Heart left ventricle (tissue), 16 donors: ENCODE measurements around the gene RNASEH2B. TPM values are rescaled to one million over a fixed set of nuclear protein-coding genes. Genes with fewer than 3 reads are reported as not detected.

Experiments used
- ATAC-seq, 4 donors: fragments of 200-7000 bp; cut with Tn5 transposase; one replicate each; pipeline ENCODE4 v1.9.1; 2020 to 2022; ENCODE audit warnings: moderate library complexity in 4 of 4, mild to moderate bottlenecking in 3 of 4, moderate number of reproducible peaks in 1 of 4
- DNase-seq, 5 donors: peaks; one replicate each; pipeline ENCODE4 v3.0.0-alpha.2; 2020
- H3K27ac ChIP-seq, 12 donors: fragments of 200-600 bp; sonication (generic) in 4 of 12; one replicate each; pipeline versions ENCODE4 v1.5.0 to v1.8.0; 2016 to 2022; ENCODE audit warnings: mild to moderate bottlenecking in 2 of 12
- H3K27me3 ChIP-seq, 9 donors: fragments of 200-600 bp; sonication (generic) in 2 of 9; one replicate each; pipeline versions ENCODE4 v1.5.1 to v1.8.0; 2016 to 2022; ENCODE audit warnings: mild to moderate bottlenecking in 3 of 9
- H3K36me3 ChIP-seq, 9 donors: fragments of 200-600 bp; sonication (generic) in 2 of 9; one replicate each; pipeline versions ENCODE4 v1.5.0 to v1.8.0; 2018 to 2022; ENCODE audit warnings: mild to moderate bottlenecking in 2 of 9
- H3K4me1 ChIP-seq, 12 donors: fragments of 200-600 bp; sonication (generic) in 4 of 12; one replicate each; pipeline versions ENCODE4 v1.5.0 to v1.8.0; 2016 to 2022; ENCODE audit warnings: mild to moderate bottlenecking in 3 of 12
- H3K4me3 ChIP-seq, 12 donors: fragments of 200-600 bp; sonication (generic) in 4 of 12; one replicate each; pipeline versions ENCODE4 v1.5.0 to v1.8.0; 2017 to 2022; ENCODE audit warnings: mild to moderate bottlenecking in 9 of 12, moderate library complexity in 4 of 12
- H3K9me3 ChIP-seq, 12 donors: fragments of 200-600 bp; sonication (generic) in 4 of 12; one replicate each; pipeline versions ENCODE4 v1.5.0 to v1.8.0; 2016 to 2022; ENCODE audit warnings: mild to moderate bottlenecking in 1 of 12
- CTCF ChIP-seq, 12 donors: fragments of 200-600 bp; sonication (generic) in 4 of 12; IDR thresholded peaks; one replicate each; pipeline versions ENCODE4 v1.5.0 to v1.8.0; 2018 to 2022; ENCODE audit warnings: antibody characterized with exemption in 12 of 12, mild to moderate bottlenecking in 5 of 12
- POLR2A ChIP-seq, 2 donors: fragments of 450-650 bp; IDR thresholded peaks; one replicate each; pipeline ENCODE4 v1.6.1; 2017; ENCODE audit warnings: antibody characterized with exemption in 2 of 2, mild to moderate bottlenecking in 2 of 2, moderate library complexity in 2 of 2
- WGBS, 4 donors: extraction: QIAGEN DNeasy Blood & Tissue Kit in 2 of 4; methylation state at CpG; one replicate each; pipeline versions ENCODE4 v1.1.5 to v1.1.7; 2013 to 2018; 5-methylcytosine and 5-hydroxymethylcytosine counted together
- intact Hi-C, 10 donors: fragments of 100-400 bp; cut with DNase I; formaldehyde crosslinking; loops; one replicate each; pipeline versions ENCODE4 v1.11.1 to v1.14.2; 2022
- polyA plus RNA-seq, 2 donors: library from polyadenylated mRNA; stranded (reverse); fragments of 200-250 nt; gene quantifications; one replicate each; pipeline ENCODE4 v1.2.3, GENCODE V29; 2013
- total RNA-seq, 9 donors: library from RNA; depleted of rRNA in 2 of 9; stranded (reverse); fragments of >200 nt in 2 of 9; fragmentation: NEBNext Ultra II Directional in 3 of 9; extraction: Animal tissue kit (Norgen Biotek cat#: 25700) in 3 of 9; gene quantifications; one replicate each; pipeline versions ENCODE4 v1.1.0 to v1.2.4, GENCODE V29; 2016 to 2023
- donor health status: ischemic (EF 13 %, LVEDD 7.1; RV severe dilation, severe dysfunction).
- donor health status: healthy with polysubstance abuse.
- donor health status: DM: no; HTN: yes; CAD: no.
- donor health status: DM: no; HTN: no; CAD: no.
- donor health status: ischemic (EF 25% LVEDD 6.9; RV normal size, moderate dysfunction).
- donor health status: ischemic (EF 25% LVEDD 5.7; RV mildly dilated, moderate dysfunction).
- donor health status: healthy.
- donor health status: DM: yes; HTN: yes; CAD: no.
- donor health status: ischemic (EF 35%, LVEDD 5.7; RV mildly dilated, moderate dysfunction).
- donor health status: nonischemic (EF 11% LVEDD 7.7; RV severe dilation, severe dysfunction).
- donor health status: DM: yes; HTN: yes; CAD: no.
- donor health status: PGD.
- donor health status: ischemic (EF 29% LVEDD 5.4; RV normal size, mild dysfunction).
- donor health status: nonischemic (EF 23%, LVEDD 6.1; RV moderate dilation, normal function).

RNASEH2B gene
- total and polyA plus RNA-seq, 11 donors = 22.7 to 61.9 (median 43.4) TPM

GRCh38 chr13:50955798-50956197 lies 46.2 kb downstream of the RNASEH2B start:
- H3K9me3 ChIP-seq = no peaks in the 10 kb centered on the region
- H3K4me3 ChIP-seq = no peak overlapping the region
- intact Hi-C loops = no loop called here
- no peak for ATAC-seq
- no peak for DNase-seq
- no peak for TF ChIP-seq CTCF (IDR thresholded peaks at IDR 0.05)
- no peak for TF ChIP-seq POLR2A (IDR thresholded peaks at IDR 0.05)
- H3K27me3 ChIP-seq = no peaks in the 10 kb centered on the region
- WGBS, 4 donors = 93 to 97% (median 95%) methylated on average over 1 of the region's 1 CpG
- peaks cover 0 to 4% (median 0%) of the 10 kb centered on the region in 12 donors for H3K4me1 ChIP-seq
- no peak overlapping the region for H3K27ac ChIP-seq
- peaks cover 0 to 69% (median 26%) of the 10 kb centered on the region in 9 donors for H3K36me3 ChIP-seq

DNA sequence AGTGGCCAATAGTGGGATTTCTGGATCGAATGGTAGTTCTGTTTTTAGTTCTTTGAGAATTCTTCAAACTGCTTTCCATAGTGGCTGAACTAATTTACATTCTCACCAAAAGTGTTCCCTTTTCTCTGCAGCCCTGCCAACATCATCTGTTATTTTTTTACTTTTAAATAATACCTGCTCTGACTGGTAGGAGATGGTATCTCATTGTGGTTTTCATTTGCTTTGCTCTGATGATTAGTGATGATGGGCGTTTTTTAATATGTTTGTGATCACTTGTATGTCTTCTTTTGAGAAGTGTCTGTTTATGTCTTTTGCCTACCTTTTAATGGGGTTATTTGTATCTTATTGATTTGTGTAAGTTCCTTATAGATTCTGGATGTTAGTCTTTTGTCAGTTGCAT lies 48.0 kb downstream of the RNASEH2B start:
- WGBS, 4 donors = 88 to 96% (median 92%) methylated on average over 2 of the region's 2 CpGs
- TF ChIP-seq CTCF (IDR thresholded peaks at IDR 0.05) (no peak), POLR2A (IDR thresholded peaks at IDR 0.05) (no peak)
- Histone ChIP-seq H3K36me3 (peaks cover 0 to 64% (median 30%) of the 10 kb centered on the region in 9 donors), H3K27ac (no peak overlapping the region), H3K4me3 (no peak overlapping the region), H3K9me3 (no peaks in the 10 kb centered on the region), H3K4me1 (no peaks in the 10 kb centered on the region), H3K27me3 (no peaks in the 10 kb centered on the region)
- intact Hi-C loops = no loop called here
- DNase-seq (no peak), ATAC-seq (no peak)

- Histone ChIP-seq H3K9me3 (no peaks in the 10 kb centered on the region), H3K4me1 (peaks cover 0 to 4% (median 0%) of the 10 kb centered on the region in 12 donors), H3K4me3 (no peak overlapping the region), H3K36me3 (peaks cover 0 to 37% (median 22%) of the 10 kb centered on the region in 9 donors), H3K27me3 (no peaks in the 10 kb centered on the region), H3K27ac (no peak overlapping the region)
- 67 to 70% (median 69%) methylated on average over 11 of the region's 11 CpGs for WGBS, 4 donors
- peak in 1 of 4 donors; percentile 23 for ATAC-seq
- TF ChIP-seq CTCF (IDR thresholded peaks at IDR 0.05) (peak in 3 of 12 donors; percentile 12 to 24 (median 19)), POLR2A (IDR thresholded peaks at IDR 0.05) (no peak)
- intact Hi-C loops = loop anchor here in 3 of 10 donors (5.0 to 10.0 kb wide), 2 partner anchors 95 to 98 kb away; no protein-coding TSS in a partner anchor
- DNase-seq = no peak
Measured at GRCh38 chr13:50969691-50970090, 60.1 kb downstream of the RNASEH2B start.

DNA sequence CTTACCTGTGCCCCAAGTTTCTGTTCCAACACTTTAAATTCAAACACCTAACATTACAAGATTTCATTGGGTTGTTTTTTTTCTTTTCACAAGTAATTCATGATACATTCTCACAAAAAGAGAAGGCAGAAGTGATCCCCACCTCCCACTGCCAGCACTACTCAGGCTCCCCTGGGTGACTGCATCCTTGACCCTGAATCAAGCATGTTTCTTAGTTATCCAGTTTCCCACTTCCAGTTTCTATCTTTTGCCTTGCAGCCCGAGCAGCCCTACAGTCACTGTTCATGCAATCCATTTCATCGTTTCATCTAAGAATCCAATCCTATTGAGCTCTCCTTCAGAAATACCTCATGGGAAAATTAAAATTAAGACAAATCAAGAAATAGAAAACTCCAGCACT lies 61.4 kb downstream of the RNASEH2B start:
- peaks cover 0 to 4% (median 0%) of the 10 kb centered on the region in 12 donors for H3K4me1 ChIP-seq
- no peak overlapping the region for H3K4me3 ChIP-seq
- H3K27me3 ChIP-seq = no peaks in the 10 kb centered on the region
- 92 to 95% (median 94%) methylated on average over 2 of the region's 2 CpGs for WGBS, 4 donors
- H3K36me3 ChIP-seq = peaks cover 0 to 29% (median 12%) of the 10 kb centered on the region in 9 donors
- intact Hi-C loops = loop anchor here in 3 of 10 donors (5.0 to 10.0 kb wide), 2 partner anchors 94 to 96 kb away; no protein-coding TSS in a partner anchor
- H3K9me3 ChIP-seq = no peaks in the 10 kb centered on the region
- DNase-seq (no peak), ATAC-seq (no peak)
- TF ChIP-seq CTCF (IDR thresholded peaks at IDR 0.05) (no peak), POLR2A (IDR thresholded peaks at IDR 0.05) (no peak)
- no peak overlapping the region for H3K27ac ChIP-seq
